Activated naive CD4-positive, alpha-beta T cell treated with anti-CD3 and anti-CD28 coated beads, Interleukin-2, amount 50 U/mL, for 16 hours (primary cell): Measurements from ENCODE around the gene ARID1B.

Experiments
- DNase-seq: peaks from one replicate; pipeline ENCODE4 v3.0.0-alpha.2; 2020

ARID1B gene

GRCh38 chr6:157119502-157120027, 342.4 kb downstream of the ARID1B start:
- no peak for DNase-seq

- DNase-seq: no peak
Measured at GRCh38 chr6:157120534-157121232, 343.5 kb downstream of the ARID1B start.

DNA sequence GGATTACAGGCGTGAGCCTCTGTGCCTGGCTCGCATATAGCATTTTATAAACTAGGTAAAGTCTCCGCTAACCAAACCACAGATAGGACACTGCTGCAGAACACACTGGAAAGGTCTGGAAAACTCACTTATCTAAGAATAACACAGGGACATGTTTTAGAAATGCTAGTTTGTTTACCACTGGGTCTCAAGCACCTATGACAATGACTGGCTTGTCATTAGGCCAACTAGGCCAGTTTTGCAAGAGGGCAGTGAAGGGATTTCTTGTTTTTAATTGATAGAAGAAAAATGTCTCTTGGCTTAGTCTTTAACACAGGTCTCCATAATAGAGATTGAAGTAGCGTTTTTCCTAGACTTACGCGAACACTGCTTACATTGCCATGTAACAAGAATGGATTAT, 344.7 kb downstream of the ARID1B start:
- no peak for DNase-seq

DNA sequence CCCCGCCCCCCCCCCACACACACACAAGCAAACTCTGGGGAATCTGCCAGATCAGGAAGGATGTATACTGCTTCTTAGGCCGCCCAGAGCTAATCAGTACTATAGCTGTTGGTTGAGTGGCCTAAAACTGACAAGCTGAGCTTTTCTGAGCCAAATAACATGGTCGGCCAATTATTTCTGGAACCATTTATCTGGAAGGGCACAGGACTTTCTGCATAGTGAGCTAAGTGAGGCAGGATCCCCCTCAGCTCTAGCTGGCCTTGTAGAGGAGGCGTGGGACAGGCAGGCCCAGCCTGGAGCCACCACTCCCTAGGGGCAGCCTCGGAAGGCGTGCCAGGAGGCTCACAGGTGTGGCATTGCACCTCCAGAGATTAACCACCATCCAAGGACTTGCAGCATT, 346.1 kb downstream of the ARID1B start:
- DNase-seq: no peak

GRCh38 chr6:157124485-157125254, 347.5 kb downstream of the ARID1B start:
- no peak for DNase-seq

DNA sequence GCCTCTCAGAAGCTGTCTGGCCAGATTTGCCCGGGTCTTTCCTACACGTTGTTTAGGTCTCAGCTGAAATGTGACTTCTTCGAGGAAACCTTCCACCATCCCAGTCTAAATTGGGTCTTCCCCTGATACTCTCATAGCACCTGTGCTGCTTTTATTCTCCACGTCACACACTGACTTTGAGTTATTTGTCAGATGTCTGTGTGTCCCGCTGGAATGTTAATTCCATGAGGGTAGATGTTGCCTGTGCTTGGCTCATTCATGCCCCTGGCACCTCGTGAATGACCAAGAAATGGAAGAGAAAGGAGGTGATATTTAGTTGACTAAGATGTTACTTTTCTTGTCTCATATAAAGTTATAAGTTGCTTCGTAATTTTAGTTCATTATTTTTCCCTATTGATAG, 348.4 kb downstream of the ARID1B start:
- DNase-seq: no peak

- no peak for DNase-seq
Measured at GRCh38 chr6:157126183-157127098, 349.3 kb downstream of the ARID1B start.

GRCh38 chr6:157128235-157128775, 351.1 kb downstream of the ARID1B start:
- DNase-seq: no peak

DNA sequence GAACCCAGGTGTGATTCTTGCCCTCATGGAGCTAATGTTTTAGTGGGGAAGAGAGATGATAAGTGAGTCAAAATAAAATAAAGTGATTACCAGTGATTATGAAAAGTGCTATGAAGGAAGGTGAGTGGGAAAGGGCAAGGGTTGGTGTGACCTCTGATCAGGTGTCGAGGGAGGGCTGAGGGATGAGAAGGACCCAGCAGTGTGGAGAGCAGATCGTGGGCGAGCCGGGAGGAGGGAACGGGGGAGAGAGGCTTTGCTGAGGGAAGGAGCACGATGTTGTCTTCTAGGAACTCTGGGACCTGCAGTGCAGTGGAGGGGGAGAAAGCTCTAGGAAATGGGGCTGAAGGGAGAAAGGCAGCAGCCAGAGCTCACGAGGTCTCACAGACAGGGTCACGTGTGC, 354.1 kb downstream of the ARID1B start:
- no peak for DNase-seq

DNA sequence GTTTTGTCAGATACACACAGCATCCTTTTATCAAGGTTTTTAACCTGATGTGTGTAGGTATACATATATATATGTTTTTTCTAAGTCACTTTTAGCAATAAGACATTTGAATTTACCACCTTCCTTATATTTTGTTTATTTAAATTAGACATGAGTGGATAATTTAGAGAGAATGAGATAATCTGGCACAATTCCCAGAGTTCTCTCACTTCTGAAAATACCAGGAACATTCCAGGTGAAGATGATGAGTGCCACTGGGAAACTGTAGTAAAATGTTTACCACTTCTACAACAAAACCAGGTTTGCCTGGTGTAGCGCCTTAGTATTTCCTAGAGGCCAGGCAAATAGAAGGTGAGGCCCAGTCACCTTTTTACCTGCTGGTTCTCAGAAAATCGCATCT, 356.7 kb downstream of the ARID1B start:
- no peak for DNase-seq

GRCh38 chr6:157134402-157135047, 357.3 kb downstream of the ARID1B start:
- DNase-seq: no peak

DNA sequence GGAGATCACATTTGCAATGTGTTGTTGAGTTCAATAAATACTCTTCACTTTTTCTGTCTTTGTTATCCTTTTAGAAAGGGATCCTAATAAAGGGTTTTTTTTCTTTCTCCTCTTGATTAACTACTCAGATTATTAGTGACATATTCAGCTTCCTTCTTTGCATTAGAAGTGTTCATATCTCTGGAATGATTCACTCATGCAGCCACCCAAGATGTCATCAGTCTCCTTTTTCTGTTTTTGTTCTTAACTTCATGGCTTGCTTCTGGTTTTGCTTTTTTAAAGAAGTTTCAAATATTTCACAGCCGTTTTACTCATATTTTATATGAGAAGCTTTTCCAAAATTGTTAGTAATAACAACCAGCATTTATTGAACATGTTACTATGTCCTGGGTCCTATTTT, 358.5 kb downstream of the ARID1B start:
- DNase-seq: no peak

DNA sequence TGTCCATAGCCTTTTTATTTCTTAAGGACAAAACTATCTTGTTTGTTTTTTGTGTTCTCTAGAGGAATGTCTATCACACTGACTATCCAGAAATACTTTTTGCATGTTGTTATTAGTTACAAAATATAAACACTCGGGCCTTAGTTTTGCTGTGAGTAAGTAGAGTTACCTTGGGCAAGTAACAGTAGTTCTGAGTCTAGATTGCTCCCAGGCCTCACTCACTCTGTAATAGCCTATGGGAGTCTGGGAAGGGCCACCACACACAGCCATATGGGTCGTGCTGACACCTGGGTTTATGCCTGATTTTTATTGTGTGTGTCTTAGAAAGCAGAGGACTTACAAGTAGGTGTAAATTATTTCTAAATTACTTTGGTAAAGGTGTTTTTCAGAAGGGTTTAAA, 360.3 kb downstream of the ARID1B start:
- no peak for DNase-seq

DNA sequence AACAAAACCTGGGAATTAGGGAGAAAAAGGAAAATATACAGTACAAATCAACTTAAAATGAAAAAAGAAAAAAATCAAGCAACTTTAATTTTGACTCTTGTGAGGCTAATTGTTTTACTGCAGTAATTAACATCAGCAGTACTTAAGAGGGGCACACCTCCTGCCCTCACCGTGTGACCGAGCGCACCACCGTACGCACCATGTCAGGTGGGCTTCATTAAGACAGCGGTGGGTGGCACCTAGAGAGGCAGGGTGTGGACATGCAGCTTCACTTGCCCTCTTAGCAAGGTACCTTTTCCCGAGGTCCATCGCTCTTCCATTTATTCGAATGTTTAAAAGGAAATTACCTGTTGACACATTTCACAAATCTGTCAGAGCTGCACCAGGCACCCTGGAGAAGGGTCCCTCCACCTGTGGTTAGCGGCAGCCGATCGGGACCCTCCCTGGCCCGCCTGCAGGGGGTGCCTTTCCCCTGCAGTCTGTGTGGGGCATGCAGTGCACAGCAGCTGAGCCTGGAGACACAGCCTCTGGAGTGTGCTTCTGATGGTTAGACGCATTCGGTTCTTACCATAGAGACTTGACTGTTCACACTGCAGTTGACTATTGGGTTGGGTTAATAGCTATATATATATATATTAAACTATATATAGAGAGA, 362.0 kb downstream of the ARID1B start:
- no peak for DNase-seq

- no peak for DNase-seq
Measured at GRCh38 chr6:157143171-157143889, 366.2 kb downstream of the ARID1B start.

GRCh38 chr6:157143890-157144798, 367.0 kb downstream of the ARID1B start:
- no peak for DNase-seq

DNA sequence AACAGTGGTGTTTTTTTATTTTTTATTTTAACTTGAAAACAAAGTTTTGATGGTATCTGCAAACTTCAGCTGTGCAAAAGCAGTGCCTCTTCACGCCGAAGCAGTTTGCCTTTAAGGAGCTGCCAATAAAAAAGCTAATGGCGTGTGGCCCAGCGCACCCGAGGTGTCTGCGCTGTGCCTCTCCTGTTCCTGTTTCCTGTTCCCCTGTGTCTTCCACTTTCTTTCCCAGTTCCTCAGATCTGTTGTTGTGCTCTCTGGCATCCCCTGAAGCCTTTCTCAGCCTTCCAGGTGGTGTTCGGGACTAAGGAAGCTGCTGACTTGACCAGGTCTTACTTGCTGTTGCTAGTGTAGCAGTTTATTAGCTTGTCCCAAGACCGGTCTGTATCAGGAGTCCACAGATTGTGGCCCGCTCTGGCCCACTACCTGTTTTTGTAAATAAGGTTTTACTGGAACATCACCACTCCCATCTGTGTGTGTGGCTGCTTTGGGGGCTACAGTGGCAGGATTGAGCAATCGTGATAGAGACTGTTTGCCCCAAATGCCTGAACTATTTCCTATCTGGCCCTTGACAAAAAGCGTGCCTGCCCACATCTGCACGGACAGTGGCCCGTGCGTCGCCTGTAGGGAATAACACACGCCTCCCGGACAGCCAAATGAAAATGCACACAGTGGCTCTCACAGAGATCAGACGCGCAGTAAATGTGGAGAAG, 367.8 kb downstream of the ARID1B start:
- no peak for DNase-seq

GRCh38 chr6:157145656-157146285, 368.6 kb downstream of the ARID1B start:
- no peak for DNase-seq
